K562 (cell line): ENCODE data around the gene GLB1L3. TPM values are rescaled to one million over a fixed set of nuclear protein-coding genes. Genes with fewer than 3 reads are reported as not detected.

Source experiments
- ATAC-seq: fragments of 200-7000 bp; cut with Tn5 transposase; 3 replicates; pipeline ENCODE4 v1.9.1; 2020; ENCODE audit warnings: moderate library complexity
- BruUV-seq: library from RNA; stranded (reverse); fragments of 400-500 nt; replicated peaks from 2 replicates; lab custom pipeline; 2021; lab: Mats Ljungman, UMichigan
- CTCF ChIA-PET: fragments of 300-600 bp; formaldehyde crosslinking; extraction: SDS; loops from one replicate; lab custom pipeline; 2021; ENCODE audit warnings: low intra/inter-chr PET ratio; lab: Yijun Ruan, JAX
- POLR2A ChIA-PET: fragments of 300-600, 350-650 bp; sonication (Branson Sonifier 250); formaldehyde crosslinking; extraction: SDS; loops from one replicate; lab custom pipeline; 2021; ENCODE audit warnings: antibody characterized with exemption, inconsistent platforms; lab: Yijun Ruan, JAX
- DNase-seq, 4 experiments: peaks; one replicate each; pipeline versions ENCODE4 v3.0.0 to v3.0.0-alpha.2; 2011 to 2018; ENCODE audit warnings: low spot score in 3 of 4, mixed read lengths in 3 of 4; ENCODE audit errors: extremely low read depth in 1 of 4
- FAIRE-seq: peaks from 2 replicates; lab custom pipeline; 2011; peaks lifted over from hg19 to GRCh38; lab: Jason Lieb, UNC
- H2AFZ ChIP-seq: 2 replicates; pipeline ENCODE4 v1.6.0; 2011; ENCODE audit warnings: low read depth, low read length, control low read depth, inconsistent platforms
- H3K27ac ChIP-seq: fragments of 200-600 bp; 3 replicates; pipeline ENCODE4 v1.8.0; 2011; ENCODE audit warnings: low read depth, mild to moderate bottlenecking, control low read depth, inconsistent platforms, low read length, moderate library complexity, mixed read lengths; ENCODE audit errors: extremely low read depth
- H3K27me3 ChIP-seq, 2 experiments: fragments of 300-600 bp in 1 of 2; 2 replicates in 1 of 2; 3 replicates in 1 of 2; pipeline versions ENCODE4 v1.6.0 to v1.8.0; 2011; ENCODE audit warnings: inconsistent platforms in 2 of 2, low read length in 2 of 2, mild to moderate bottlenecking in 1 of 2, mixed read lengths in 1 of 2, moderate library complexity in 1 of 2; ENCODE audit not compliant: control insufficient read depth in 2 of 2, insufficient read depth in 2 of 2
- H3K36me3 ChIP-seq: fragments of 300-600 bp; 3 replicates; pipeline ENCODE4 v1.8.0; 2011; ENCODE audit warnings: mild to moderate bottlenecking, low read length, inconsistent platforms; ENCODE audit not compliant: control insufficient read depth, insufficient read depth
- H3K4me1 ChIP-seq, 2 experiments: fragments of 200-600 bp in 1 of 2; replicated peaks in 1 of 2; 2 replicates in 1 of 2; 3 replicates in 1 of 2; pipeline versions ENCODE4 v1.5.1 to v1.8.0; 2011; ENCODE audit warnings: inconsistent platforms in 2 of 2, low read length in 2 of 2, mild to moderate bottlenecking in 1 of 2, mixed read lengths in 1 of 2, moderate library complexity in 1 of 2; ENCODE audit not compliant: control insufficient read depth in 2 of 2, insufficient read depth in 2 of 2
- H3K4me2 ChIP-seq: 2 replicates; pipeline ENCODE4 v1.6.1; 2011; ENCODE audit warnings: low read length, control low read depth, inconsistent platforms, mixed read lengths; ENCODE audit not compliant: insufficient read depth
- H3K4me3 ChIP-seq: fragments of 200-600 bp; sonication (generic), shearing (Covaris generic); 2 replicates; pipeline ENCODE4 v1.5.1; 2016; ENCODE audit warnings: control low read depth, inconsistent platforms
- H3K79me2 ChIP-seq: fragments of 200-600 bp; 3 replicates; pipeline ENCODE4 v1.8.0; 2011; ENCODE audit warnings: low read length, inconsistent platforms; ENCODE audit not compliant: control insufficient read depth, insufficient read depth
- H3K9ac ChIP-seq, 2 experiments: 2 replicates each; pipeline versions ENCODE4 v1.6.0 to v1.6.1; 2011; ENCODE audit warnings: low read depth in 2 of 2, low read length in 2 of 2, control low read depth in 1 of 2, inconsistent platforms in 1 of 2, mild to moderate bottlenecking in 1 of 2, mixed read lengths in 1 of 2; ENCODE audit not compliant: insufficient read depth in 1 of 2
- H3K9me1 ChIP-seq: one replicate; pipeline ENCODE4 v1.6.0; 2011; ENCODE audit warnings: inconsistent platforms, mild to moderate bottlenecking, low read length, moderate library complexity; ENCODE audit not compliant: control insufficient read depth, insufficient read depth
- H3K9me3 ChIP-seq: replicated peaks from 2 replicates; pipeline ENCODE4 v1.5.1; 2011; ENCODE audit warnings: low read depth, low read length, inconsistent platforms; ENCODE audit not compliant: control insufficient read depth, insufficient read depth
- H4K20me1 ChIP-seq: replicated peaks from 2 replicates; pipeline ENCODE4 v1.6.1; 2011; ENCODE audit warnings: low read length, inconsistent platforms, mixed read lengths; ENCODE audit not compliant: control insufficient read depth, insufficient read depth
- CREBBP ChIP-seq: IDR thresholded peaks from one replicate; pipeline ENCODE4 v1.6.1; 2012; ENCODE audit warnings: low read depth, mild to moderate bottlenecking, control low read depth, inconsistent platforms, low read length
- EGR1 ChIP-seq: fragments of 450-650 bp; conservative IDR thresholded peaks from 2 replicates; pipeline ENCODE4 v1.6.1; 2017; ENCODE audit warnings: mild to moderate bottlenecking
- EZH2 ChIP-seq: IDR thresholded peaks from 2 replicates; pipeline ENCODE4 v1.6.1; 2012; ENCODE audit warnings: low read depth, mild to moderate bottlenecking, inconsistent platforms, low read length, borderline replicate concordance
- HDAC6 ChIP-seq: IDR thresholded peaks from 2 replicates; pipeline ENCODE4 v1.6.1; 2012; ENCODE audit warnings: low read depth, mild to moderate bottlenecking, control low read depth, inconsistent platforms, low read length, moderate library complexity
- NFATC3 ChIP-seq: fragments of 450-650 bp; IDR thresholded peaks from 2 replicates; pipeline ENCODE4 v1.6.1; 2017; ENCODE audit warnings: mild to moderate bottlenecking
- SMARCB1 ChIP-seq: IDR thresholded peaks from 2 replicates; pipeline ENCODE4 v1.6.1; 2011; ENCODE audit warnings: improper control_type of control experiment, low read depth; ENCODE audit not compliant: insufficient read length
- TAF7 ChIP-seq: fragments of 450-650 bp; IDR thresholded peaks from 2 replicates; pipeline ENCODE4 v1.6.1; 2016; ENCODE audit warnings: missing genetic modification characterization, missing compliant biosample characterization
- TFE3 ChIP-seq: fragments of 450-650 bp; formaldehyde crosslinking; IDR thresholded peaks from 2 replicates; pipeline ENCODE4 v1.4.0; 2020; ENCODE audit warnings: mild to moderate bottlenecking, mixed read lengths
- ZC3H11A ChIP-seq: IDR thresholded peaks from 2 replicates; pipeline ENCODE4 v1.6.1; 2012; ENCODE audit warnings: low read depth, low read length, improper control_type of control experiment
- WGBS: fragments of 100-300 bp; shearing (Covaris generic); methylation state at CpG from one replicate; pipeline ENCODE4 v1.1.6; 2016; ENCODE audit warnings: low coverage, mixed read lengths; ENCODE audit not compliant: insufficient coverage; ENCODE audit errors: missing lambda C conversion rate; 5-methylcytosine and 5-hydroxymethylcytosine counted together
- in situ Hi-C: fragments of 300-500 bp; cut with MboI; formaldehyde crosslinking; loops from 4 replicates; pipeline ENCODE4 v1.15.0; 2018; ENCODE audit warnings: inconsistent platforms, mixed read lengths
- intact Hi-C: fragments of 100-400 bp; cut with micrococcal nuclease; formaldehyde crosslinking; loops from 2 replicates; pipeline ENCODE4 v1.14.2; 2022
- polyA plus RNA-seq, 8 experiments: library from polyadenylated mRNA; depleted of rRNA in 4 of 8; stranded (reverse) in 5 of 8; unstranded in 3 of 8; fragments of >200 nt; fragmentation: Nextera tagmentation in 2 of 8; fragmentation: Illumina TruSeq in 1 of 8; extraction: Ambion mirVana in 2 of 8; extraction: Trizol in 1 of 8; gene quantifications; 2 replicates each; pipeline versions ENCODE4 v1.2.1 to v1.2.3, GENCODE V29; 2011 to 2014; ENCODE audit warnings: inconsistent platforms in 1 of 8, missing spikeins in 1 of 8
- total RNA-seq, 7 experiments: library from RNA; depleted of rRNA in 6 of 7; stranded (reverse); fragments of >200 nt in 6 of 7; fragmentation: Illumina TruSeq in 2 of 7; extraction: Trizol in 2 of 7; gene quantifications; 2 replicates each; pipeline versions ENCODE4 v1.2.1 to v1.2.3, GENCODE V29; 2011 to 2021; ENCODE audit warnings: low replicate concordance in 1 of 7
- TF ChIP-seq, protein P1 (sequence below), 2 experiments: IDR thresholded peaks in 1 of 2; conservative IDR thresholded peaks in 1 of 2; 2 replicates each; pipeline ENCODE4 v1.6.1; 2016; ENCODE audit warnings: low read depth in 2 of 2, mild to moderate bottlenecking in 1 of 2, missing compliant biosample characterization in 1 of 2, missing genetic modification characterization in 1 of 2, moderate library complexity in 1 of 2
- TF ChIP-seq, protein P2 (sequence below): fragments of 250-450 bp; sonication (Bioruptor Pico); IDR thresholded peaks from 2 replicates; pipeline ENCODE4 v1.4.0; 2020; ENCODE audit warnings: mild to moderate bottlenecking, moderate library complexity
- TF ChIP-seq, protein P3 (sequence below): sonication (generic); formaldehyde crosslinking; IDR thresholded peaks from 2 replicates; pipeline ENCODE4 v1.8.0; 2022; ENCODE audit warnings: missing genetic modification reagents, mild to moderate bottlenecking, borderline replicate concordance

The GLB1L3 gene
- total and polyA plus RNA-seq, 9 of the 15 experiments (the other 6 are each of a cell fraction or from before 2014, with no cell fraction given) = 0.18 to 3.3 (median 0.49) TPM

DNA sequence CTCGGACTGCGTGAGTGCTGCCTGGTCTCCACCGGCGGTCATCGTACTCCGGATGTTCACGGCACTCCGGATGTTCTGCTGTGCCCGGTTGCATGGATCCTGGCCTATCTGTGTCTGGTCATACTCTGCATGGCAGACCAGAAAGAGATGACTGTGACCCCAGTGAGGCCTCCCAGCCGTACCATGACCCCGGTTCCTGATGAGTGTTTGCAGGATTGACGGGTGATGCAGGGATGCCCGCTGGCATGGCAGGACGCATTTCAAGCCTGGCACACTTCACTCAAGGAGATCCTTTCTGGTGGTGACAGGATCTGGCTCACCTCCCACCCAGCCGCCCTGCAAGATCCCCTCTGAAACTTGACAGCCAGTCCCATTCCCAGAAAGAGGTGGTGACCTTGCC is 61.9 kb downstream of the GLB1L3 start:
- DNase-seq (no peak), ATAC-seq (no peak), FAIRE-seq (no peak)
- no peak overlapping the region for H3K4me2 ChIP-seq
- POLR2A ChIA-PET = no interaction called here
- H3K9me1 ChIP-seq = no peaks in the 10 kb centered on the region
- no peak overlapping the region for H3K4me3 ChIP-seq
- no peak overlapping the region for H2AFZ ChIP-seq
- H3K9me3 ChIP-seq = no peaks in the 10 kb centered on the region
- H3K4me1 ChIP-seq = peaks cover 0 to 2% of the 10 kb centered on the region in 2 experiments; a peak in 1 of 5 replicates
- CTCF ChIA-PET = no interaction called here
- no peak overlapping the region for H3K9ac ChIP-seq
- 90% methylated on average over 12 of the region's 15 CpGs for WGBS
- H3K36me3 ChIP-seq = no peaks in the 10 kb centered on the region
- no peaks in the 10 kb centered on the region; a peak in 1 of 5 replicates for H3K27me3 ChIP-seq
- H4K20me1 ChIP-seq = no peaks in the 10 kb centered on the region
- intact Hi-C loops = no loop called here
- H3K27ac ChIP-seq = no peak overlapping the region
- no peaks in the 10 kb centered on the region for H3K79me2 ChIP-seq
- in situ Hi-C loops = no loop called here
- BruUV-seq = no TSS peak
- no peak for TF ChIP-seq CREBBP
- TF ChIP-seq EGR1 = no peak
- TF ChIP-seq, protein P1, sequence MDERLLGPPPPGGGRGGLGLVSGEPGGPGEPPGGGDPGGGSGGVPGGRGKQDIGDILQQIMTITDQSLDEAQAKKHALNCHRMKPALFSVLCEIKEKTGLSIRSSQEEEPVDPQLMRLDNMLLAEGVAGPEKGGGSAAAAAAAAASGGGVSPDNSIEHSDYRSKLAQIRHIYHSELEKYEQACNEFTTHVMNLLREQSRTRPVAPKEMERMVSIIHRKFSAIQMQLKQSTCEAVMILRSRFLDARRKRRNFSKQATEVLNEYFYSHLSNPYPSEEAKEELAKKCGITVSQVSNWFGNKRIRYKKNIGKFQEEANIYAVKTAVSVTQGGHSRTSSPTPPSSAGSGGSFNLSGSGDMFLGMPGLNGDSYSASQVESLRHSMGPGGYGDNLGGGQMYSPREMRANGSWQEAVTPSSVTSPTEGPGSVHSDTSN (CRISPR knock-in tag; IDR thresholded peaks at IDR 0.05; ENCODE audit: low read depth) = no peak
- TF ChIP-seq, protein P1 (tag; conservative IDR thresholded peaks at IDR 0.05; ENCODE audit: low read depth) = no peak
- TF ChIP-seq, protein P2, sequence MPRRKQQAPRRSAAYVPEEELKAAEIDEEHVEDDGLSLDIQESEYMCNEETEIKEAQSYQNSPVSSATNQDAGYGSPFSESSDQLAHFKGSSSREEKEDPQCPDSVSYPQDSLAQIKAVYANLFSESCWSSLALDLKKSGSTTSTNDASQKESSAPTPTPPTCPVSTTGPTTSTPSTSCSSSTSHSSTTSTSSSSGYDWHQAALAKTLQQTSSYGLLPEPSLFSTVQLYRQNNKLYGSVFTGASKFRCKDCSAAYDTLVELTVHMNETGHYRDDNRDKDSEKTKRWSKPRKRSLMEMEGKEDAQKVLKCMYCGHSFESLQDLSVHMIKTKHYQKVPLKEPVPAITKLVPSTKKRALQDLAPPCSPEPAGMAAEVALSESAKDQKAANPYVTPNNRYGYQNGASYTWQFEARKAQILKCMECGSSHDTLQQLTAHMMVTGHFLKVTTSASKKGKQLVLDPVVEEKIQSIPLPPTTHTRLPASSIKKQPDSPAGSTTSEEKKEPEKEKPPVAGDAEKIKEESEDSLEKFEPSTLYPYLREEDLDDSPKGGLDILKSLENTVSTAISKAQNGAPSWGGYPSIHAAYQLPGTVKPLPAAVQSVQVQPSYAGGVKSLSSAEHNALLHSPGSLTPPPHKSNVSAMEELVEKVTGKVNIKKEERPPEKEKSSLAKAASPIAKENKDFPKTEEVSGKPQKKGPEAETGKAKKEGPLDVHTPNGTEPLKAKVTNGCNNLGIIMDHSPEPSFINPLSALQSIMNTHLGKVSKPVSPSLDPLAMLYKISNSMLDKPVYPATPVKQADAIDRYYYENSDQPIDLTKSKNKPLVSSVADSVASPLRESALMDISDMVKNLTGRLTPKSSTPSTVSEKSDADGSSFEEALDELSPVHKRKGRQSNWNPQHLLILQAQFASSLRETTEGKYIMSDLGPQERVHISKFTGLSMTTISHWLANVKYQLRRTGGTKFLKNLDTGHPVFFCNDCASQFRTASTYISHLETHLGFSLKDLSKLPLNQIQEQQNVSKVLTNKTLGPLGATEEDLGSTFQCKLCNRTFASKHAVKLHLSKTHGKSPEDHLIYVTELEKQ = no peak
- no peak for TF ChIP-seq TAF7
- no peak for TF ChIP-seq EZH2
- no peak for TF ChIP-seq ZC3H11A
- no peak for TF ChIP-seq NFATC3
- no peak for TF ChIP-seq TFE3 (CRISPR knock-in tag)
- TF ChIP-seq HDAC6 = no peak
- TF ChIP-seq, protein P3, sequence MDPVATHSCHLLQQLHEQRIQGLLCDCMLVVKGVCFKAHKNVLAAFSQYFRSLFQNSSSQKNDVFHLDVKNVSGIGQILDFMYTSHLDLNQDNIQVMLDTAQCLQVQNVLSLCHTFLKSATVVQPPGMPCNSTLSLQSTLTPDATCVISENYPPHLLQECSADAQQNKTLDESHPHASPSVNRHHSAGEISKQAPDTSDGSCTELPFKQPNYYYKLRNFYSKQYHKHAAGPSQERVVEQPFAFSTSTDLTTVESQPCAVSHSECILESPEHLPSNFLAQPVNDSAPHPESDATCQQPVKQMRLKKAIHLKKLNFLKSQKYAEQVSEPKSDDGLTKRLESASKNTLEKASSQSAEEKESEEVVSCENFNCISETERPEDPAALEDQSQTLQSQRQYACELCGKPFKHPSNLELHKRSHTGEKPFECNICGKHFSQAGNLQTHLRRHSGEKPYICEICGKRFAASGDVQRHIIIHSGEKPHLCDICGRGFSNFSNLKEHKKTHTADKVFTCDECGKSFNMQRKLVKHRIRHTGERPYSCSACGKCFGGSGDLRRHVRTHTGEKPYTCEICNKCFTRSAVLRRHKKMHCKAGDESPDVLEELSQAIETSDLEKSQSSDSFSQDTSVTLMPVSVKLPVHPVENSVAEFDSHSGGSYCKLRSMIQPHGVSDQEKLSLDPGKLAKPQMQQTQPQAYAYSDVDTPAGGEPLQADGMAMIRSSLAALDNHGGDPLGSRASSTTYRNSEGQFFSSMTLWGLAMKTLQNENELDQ = no peak
- TF ChIP-seq SMARCB1 = no peak
